ENCODE data around the gene NHERF1. TPM values are rescaled to one million over a fixed set of nuclear protein-coding genes. Genes with fewer than 3 reads are reported as not detected.

NHERF1 gene
- total and polyA plus RNA-seq, 9 of the 15 experiments (the other 6 are each of a cell fraction or from before 2014, with no cell fraction given) = 11.4 to 79.9 (median 36.9) TPM

DNA sequence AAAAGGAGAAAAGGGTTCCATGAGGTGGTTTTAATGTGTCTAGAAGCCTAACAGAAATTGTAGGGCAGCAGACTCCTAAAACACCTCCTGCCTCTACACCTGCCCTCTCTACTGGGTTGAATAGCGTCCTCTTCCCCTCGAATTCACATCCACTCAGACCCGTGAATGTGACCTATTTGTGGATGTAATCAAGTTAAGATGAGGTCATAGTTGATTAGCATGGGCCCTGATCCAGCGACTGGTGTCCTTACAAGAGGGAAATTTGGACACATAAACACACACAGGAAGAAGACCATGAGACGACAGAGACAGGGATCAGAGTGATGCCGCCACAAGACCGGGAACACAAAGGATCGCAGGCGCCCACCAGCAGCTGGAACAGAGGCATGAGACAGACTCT lies 49.2 kb upstream of the NHERF1 start:
- WGBS (ENCODE audit: insufficient coverage, low coverage, missing lambda C conversion rate) = 0% methylated on average over 9 of the region's 9 CpGs
- ATAC-seq (no peak), FAIRE-seq (no peak), DNase-seq (ENCODE audit: extremely low read depth in 1 of 4, low spot score in 3 of 4) (no peak)
- BruUV-seq (replicated peaks) = no TSS peak
- Histone ChIP-seq H3K79me2 (ENCODE audit: control insufficient read depth, insufficient read depth, low read length) (no peaks in the 10 kb centered on the region), H3K9me3 (replicated peaks; ENCODE audit: control insufficient read depth, insufficient read depth, low read depth, low read length) (no peaks in the 10 kb centered on the region), H3K27ac (ENCODE audit: extremely low read depth, low read depth, low read length) (no peak overlapping the region), H4K20me1 (replicated peaks; ENCODE audit: control insufficient read depth, insufficient read depth, low read length) (no peaks in the 10 kb centered on the region), H3K27me3 (ENCODE audit: control insufficient read depth in 2 of 2, insufficient read depth in 2 of 2, low read length in 2 of 2) (peaks cover 10 to 57% of the 10 kb centered on the region in 2 experiments; a peak in 4 of 5 replicates), H3K9ac (ENCODE audit: insufficient read depth in 1 of 2, low read depth in 2 of 2, low read length in 2 of 2) (no peak overlapping the region), H2AFZ (ENCODE audit: low read depth, low read length) (no peak overlapping the region), H3K9me1 (ENCODE audit: control insufficient read depth, insufficient read depth, low read length) (no peaks in the 10 kb centered on the region), H3K36me3 (ENCODE audit: control insufficient read depth, insufficient read depth, low read length) (no peaks in the 10 kb centered on the region), H3K4me1 (replicated peaks in 1 of 2; ENCODE audit: control insufficient read depth in 2 of 2, insufficient read depth in 2 of 2, low read length in 2 of 2) (no peaks in the 10 kb centered on the region), H3K4me3 (no peak overlapping the region), H3K4me2 (ENCODE audit: insufficient read depth, low read length) (no peak overlapping the region)
- ChIA-PET POLR2A (interaction anchor here (0.6 to 1.3 kb wide), 3 partner anchors 14 to 1269 kb away, joined by 3 read pairs; no protein-coding TSS in a partner anchor), CTCF (ENCODE audit: low intra/inter-chr PET ratio) (no interaction called here)
- in situ Hi-C loops (cut with MboI) = no loop called here
- TF ChIP-seq ATF3 (IDR thresholded peaks at IDR 0.05) (peak; percentile 11; the same call in 1 of the 2 replicates), ATF3 (CRISPR knock-in tag; conservative IDR thresholded peaks at IDR 0.05) (no peak), HNRNPH1 (optimal IDR thresholded peaks at IDR 0.05; ENCODE audit: low read depth, low read length) (no peak), SNRNP70 (optimal IDR thresholded peaks at IDR 0.05; ENCODE audit: low read depth, low read length) (no peak), ZFP1 (CRISPR knock-in tag; IDR thresholded peaks at IDR 0.05) (no peak), SMAD3 (CRISPR knock-in tag; conservative IDR thresholded peaks at IDR 0.05) (no peak), RBM17 (IDR thresholded peaks at IDR 0.05; ENCODE audit: borderline replicate concordance, low read depth, low read length) (no peak)
- TF ChIP-seq, protein P1, sequence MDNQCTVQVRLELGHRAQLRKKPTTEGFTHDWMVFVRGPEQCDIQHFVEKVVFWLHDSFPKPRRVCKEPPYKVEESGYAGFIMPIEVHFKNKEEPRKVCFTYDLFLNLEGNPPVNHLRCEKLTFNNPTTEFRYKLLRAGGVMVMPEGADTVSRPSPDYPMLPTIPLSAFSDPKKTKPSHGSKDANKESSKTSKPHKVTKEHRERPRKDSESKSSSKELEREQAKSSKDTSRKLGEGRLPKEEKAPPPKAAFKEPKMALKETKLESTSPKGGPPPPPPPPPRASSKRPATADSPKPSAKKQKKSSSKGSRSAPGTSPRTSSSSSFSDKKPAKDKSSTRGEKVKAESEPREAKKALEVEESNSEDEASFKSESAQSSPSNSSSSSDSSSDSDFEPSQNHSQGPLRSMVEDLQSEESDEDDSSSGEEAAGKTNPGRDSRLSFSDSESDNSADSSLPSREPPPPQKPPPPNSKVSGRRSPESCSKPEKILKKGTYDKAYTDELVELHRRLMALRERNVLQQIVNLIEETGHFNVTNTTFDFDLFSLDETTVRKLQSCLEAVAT (IDR thresholded peaks at IDR 0.05) = no peak
- intact Hi-C loops (cut with micrococcal nuclease) = no loop called here
